Measurements from ENCODE around the gene CAPN13. TPM values are rescaled to one million over a fixed set of nuclear protein-coding genes. Genes with fewer than 3 reads are reported as not detected.

The CAPN13 gene
- polyA plus RNA-seq, 1 of the 3 experiments (the other 2 are of a cell fraction): not detected

- CTCF ChIA-PET: interaction anchor here (1.4 to 3.1 kb wide), 2 partner anchors 11 to 93 kb away, joined by 5 to 23 read pairs; no protein-coding TSS in a partner anchor
These were observed 38.4 kb downstream of the CAPN13 start for GRCh38 chr2:30768708-30769480.

DNA sequence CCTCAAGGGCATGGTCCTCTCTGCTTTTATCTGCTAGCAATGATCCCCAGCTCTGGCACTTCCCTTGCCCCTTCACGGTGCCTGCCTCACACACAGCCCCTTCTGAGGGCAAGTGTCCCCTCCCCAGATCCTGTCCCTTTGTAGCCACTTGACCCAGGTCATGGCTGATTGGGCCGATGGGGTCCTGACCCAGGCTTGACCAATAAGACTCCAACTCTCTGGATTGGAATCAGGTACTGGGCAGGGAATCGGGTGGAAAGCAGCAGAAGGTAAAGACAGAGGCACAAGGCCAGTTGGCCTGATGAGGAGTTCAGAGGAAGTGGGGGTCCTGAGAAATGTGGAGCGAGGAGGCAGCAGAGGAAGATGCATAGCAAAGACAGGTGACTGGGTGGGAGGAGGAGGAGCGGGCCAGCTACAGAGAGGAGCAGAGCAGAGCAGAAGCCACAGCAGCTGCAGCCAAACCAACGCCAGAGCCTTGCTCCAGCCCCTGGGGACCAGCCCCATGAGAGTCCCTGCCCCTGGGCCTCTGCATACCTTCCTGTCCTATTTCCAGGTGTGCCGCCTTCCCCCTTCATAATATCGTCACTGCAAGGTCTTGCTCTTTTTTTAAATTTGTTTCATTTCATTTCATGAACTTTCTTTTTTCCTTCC lies 39.1 kb downstream of the CAPN13 start:
- Histone ChIP-seq H3F3A (replicated peaks; ENCODE audit: insufficient read depth) (no peaks in the 10 kb centered on the region), H3K4me2 (no peak overlapping the region), H3K36me3 (replicated peaks in 1 of 2; ENCODE audit: control insufficient read depth in 1 of 2, insufficient read depth in 2 of 2, low read length in 1 of 2) (no peaks in the 10 kb centered on the region), H3K4me1 (ENCODE audit: control insufficient read depth in 1 of 2, insufficient read depth in 2 of 2, low read depth in 1 of 2, low read length in 1 of 2) (peaks cover 0 to 45% of the 10 kb centered on the region in 2 experiments; a peak in 2 of 4 replicates), H3K9me2 (no peaks in the 10 kb centered on the region), H3K27me3 (ENCODE audit: insufficient read depth) (no peaks in the 10 kb centered on the region), H3K9ac (no peak overlapping the region), H3K4me3 (ENCODE audit: low read depth in 2 of 2, low read length in 1 of 2) (no peak overlapping the region), H2AFZ (ENCODE audit: low read depth) (no peak overlapping the region), H4K20me1 (ENCODE audit: insufficient read depth) (no peaks in the 10 kb centered on the region), H3K79me2 (ENCODE audit: insufficient read depth) (no peaks in the 10 kb centered on the region), H3K27ac (ENCODE audit: low read depth in 2 of 2, low read length in 1 of 2) (no peak overlapping the region), H3K9me3 (no peaks in the 10 kb centered on the region)
- no peak for DNase-seq
- no peak for TF ChIP-seq NFIC (IDR thresholded peaks at IDR 0.05; ENCODE audit: borderline replicate concordance)
- TF ChIP-seq, protein P1, sequence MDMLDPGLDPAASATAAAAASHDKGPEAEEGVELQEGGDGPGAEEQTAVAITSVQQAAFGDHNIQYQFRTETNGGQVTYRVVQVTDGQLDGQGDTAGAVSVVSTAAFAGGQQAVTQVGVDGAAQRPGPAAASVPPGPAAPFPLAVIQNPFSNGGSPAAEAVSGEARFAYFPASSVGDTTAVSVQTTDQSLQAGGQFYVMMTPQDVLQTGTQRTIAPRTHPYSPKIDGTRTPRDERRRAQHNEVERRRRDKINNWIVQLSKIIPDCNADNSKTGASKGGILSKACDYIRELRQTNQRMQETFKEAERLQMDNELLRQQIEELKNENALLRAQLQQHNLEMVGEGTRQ (IDR thresholded peaks at IDR 0.05; ENCODE audit: borderline replicate concordance, low read depth, low read length): no peak
- TF ChIP-seq GABPA (IDR thresholded peaks at IDR 0.05; ENCODE audit: low read depth): no peak
- TF ChIP-seq, protein P2, sequence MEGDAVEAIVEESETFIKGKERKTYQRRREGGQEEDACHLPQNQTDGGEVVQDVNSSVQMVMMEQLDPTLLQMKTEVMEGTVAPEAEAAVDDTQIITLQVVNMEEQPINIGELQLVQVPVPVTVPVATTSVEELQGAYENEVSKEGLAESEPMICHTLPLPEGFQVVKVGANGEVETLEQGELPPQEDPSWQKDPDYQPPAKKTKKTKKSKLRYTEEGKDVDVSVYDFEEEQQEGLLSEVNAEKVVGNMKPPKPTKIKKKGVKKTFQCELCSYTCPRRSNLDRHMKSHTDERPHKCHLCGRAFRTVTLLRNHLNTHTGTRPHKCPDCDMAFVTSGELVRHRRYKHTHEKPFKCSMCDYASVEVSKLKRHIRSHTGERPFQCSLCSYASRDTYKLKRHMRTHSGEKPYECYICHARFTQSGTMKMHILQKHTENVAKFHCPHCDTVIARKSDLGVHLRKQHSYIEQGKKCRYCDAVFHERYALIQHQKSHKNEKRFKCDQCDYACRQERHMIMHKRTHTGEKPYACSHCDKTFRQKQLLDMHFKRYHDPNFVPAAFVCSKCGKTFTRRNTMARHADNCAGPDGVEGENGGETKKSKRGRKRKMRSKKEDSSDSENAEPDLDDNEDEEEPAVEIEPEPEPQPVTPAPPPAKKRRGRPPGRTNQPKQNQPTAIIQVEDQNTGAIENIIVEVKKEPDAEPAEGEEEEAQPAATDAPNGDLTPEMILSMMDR (IDR thresholded peaks at IDR 0.05): no peak
- TF ChIP-seq MAX (IDR thresholded peaks at IDR 0.05; ENCODE audit: low read depth): no peak
- no peak for TF ChIP-seq ELF1 (IDR thresholded peaks at IDR 0.05)
- no peak for TF ChIP-seq RXRA (IDR thresholded peaks at IDR 0.05; ENCODE audit: borderline replicate concordance, low read depth)
- TF ChIP-seq TCF12 (IDR thresholded peaks at IDR 0.05): no peak
- TF ChIP-seq, protein P3, sequence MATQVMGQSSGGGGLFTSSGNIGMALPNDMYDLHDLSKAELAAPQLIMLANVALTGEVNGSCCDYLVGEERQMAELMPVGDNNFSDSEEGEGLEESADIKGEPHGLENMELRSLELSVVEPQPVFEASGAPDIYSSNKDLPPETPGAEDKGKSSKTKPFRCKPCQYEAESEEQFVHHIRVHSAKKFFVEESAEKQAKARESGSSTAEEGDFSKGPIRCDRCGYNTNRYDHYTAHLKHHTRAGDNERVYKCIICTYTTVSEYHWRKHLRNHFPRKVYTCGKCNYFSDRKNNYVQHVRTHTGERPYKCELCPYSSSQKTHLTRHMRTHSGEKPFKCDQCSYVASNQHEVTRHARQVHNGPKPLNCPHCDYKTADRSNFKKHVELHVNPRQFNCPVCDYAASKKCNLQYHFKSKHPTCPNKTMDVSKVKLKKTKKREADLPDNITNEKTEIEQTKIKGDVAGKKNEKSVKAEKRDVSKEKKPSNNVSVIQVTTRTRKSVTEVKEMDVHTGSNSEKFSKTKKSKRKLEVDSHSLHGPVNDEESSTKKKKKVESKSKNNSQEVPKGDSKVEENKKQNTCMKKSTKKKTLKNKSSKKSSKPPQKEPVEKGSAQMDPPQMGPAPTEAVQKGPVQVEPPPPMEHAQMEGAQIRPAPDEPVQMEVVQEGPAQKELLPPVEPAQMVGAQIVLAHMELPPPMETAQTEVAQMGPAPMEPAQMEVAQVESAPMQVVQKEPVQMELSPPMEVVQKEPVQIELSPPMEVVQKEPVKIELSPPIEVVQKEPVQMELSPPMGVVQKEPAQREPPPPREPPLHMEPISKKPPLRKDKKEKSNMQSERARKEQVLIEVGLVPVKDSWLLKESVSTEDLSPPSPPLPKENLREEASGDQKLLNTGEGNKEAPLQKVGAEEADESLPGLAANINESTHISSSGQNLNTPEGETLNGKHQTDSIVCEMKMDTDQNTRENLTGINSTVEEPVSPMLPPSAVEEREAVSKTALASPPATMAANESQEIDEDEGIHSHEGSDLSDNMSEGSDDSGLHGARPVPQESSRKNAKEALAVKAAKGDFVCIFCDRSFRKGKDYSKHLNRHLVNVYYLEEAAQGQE (IDR thresholded peaks at IDR 0.05; ENCODE audit: low read depth, low read length): no peak
- TF ChIP-seq RFX5 (IDR thresholded peaks at IDR 0.05; ENCODE audit: low read length): no peak
- no peak for TF ChIP-seq YY1 (IDR thresholded peaks at IDR 0.05; ENCODE audit: low read depth)
- no peak for TF ChIP-seq RAD21 (IDR thresholded peaks at IDR 0.05; ENCODE audit: low read length)
- TF ChIP-seq FOXM1 (IDR thresholded peaks at IDR 0.05; ENCODE audit: low read depth): no peak
- 30% methylated on average over 8 of the region's 8 CpGs for WGBS (ENCODE audit: low lambda C conversion rate)
- CTCF ChIA-PET: interaction anchor here (1.2 to 5.7 kb wide), 5 partner anchors 11 to 402 kb away, joined by 3 to 23 read pairs (median 9); no protein-coding TSS in a partner anchor
- POLR2A ChIA-PET: no interaction called here

More at GRCh38 chr2:30768708-30769480, 38.4 kb downstream of the CAPN13 start:
- H3K4me2 ChIP-seq: no peak overlapping the region
- no peaks in the 10 kb centered on the region for H4K20me1 ChIP-seq (ENCODE audit: insufficient read depth)
- no peaks in the 10 kb centered on the region for H3F3A ChIP-seq (replicated peaks; ENCODE audit: insufficient read depth)
- no peaks in the 10 kb centered on the region for H3K27me3 ChIP-seq (ENCODE audit: insufficient read depth)
- H3K9me3 ChIP-seq: no peaks in the 10 kb centered on the region
- TF ChIP-seq YY1 (IDR thresholded peaks at IDR 0.05; ENCODE audit: low read depth): no peak
- H3K36me3 ChIP-seq (replicated peaks in 1 of 2; ENCODE audit: control insufficient read depth in 1 of 2, insufficient read depth in 2 of 2, low read length in 1 of 2): no peaks in the 10 kb centered on the region
- peaks cover 0 to 43% of the 10 kb centered on the region in 2 experiments; a peak in 2 of 4 replicates for H3K4me1 ChIP-seq (ENCODE audit: control insufficient read depth in 1 of 2, insufficient read depth in 2 of 2, low read depth in 1 of 2, low read length in 1 of 2)
- POLR2A ChIA-PET: no interaction called here
- H3K79me2 ChIP-seq (ENCODE audit: insufficient read depth): no peaks in the 10 kb centered on the region
- no peak for DNase-seq
- no peak overlapping the region for H2AFZ ChIP-seq (ENCODE audit: low read depth)
- H3K9me2 ChIP-seq: no peaks in the 10 kb centered on the region
- 40% methylated on average over 9 of the region's 9 CpGs for WGBS (ENCODE audit: low lambda C conversion rate)
- no peak overlapping the region for H3K9ac ChIP-seq
- H3K27ac ChIP-seq (ENCODE audit: low read depth in 2 of 2, low read length in 1 of 2): no peak overlapping the region
- H3K4me3 ChIP-seq (ENCODE audit: low read depth in 2 of 2, low read length in 1 of 2): no peak overlapping the region

All from SK-N-SH (cell line).